MM.1S (cell line): ENCODE measurements around the gene PDE4A.

Experiments
- DNase-seq: peaks from one replicate; pipeline ENCODE4 v3.0.0-alpha.2; 2015
- H2AFZ ChIP-seq: fragments of 300-600 bp; sonication (generic); 2 replicates; pipeline ENCODE4 v1.6.0; 2016; ENCODE audit warnings: antibody characterized with exemption, low read length
- H3F3A ChIP-seq: fragments of 300-600 bp; sonication (generic); 2 replicates; pipeline ENCODE4 v1.6.1; 2016; ENCODE audit warnings: mild to moderate bottlenecking, antibody characterized with exemption, low read length, moderate library complexity, mixed read lengths; ENCODE audit not compliant: insufficient read depth
- H3K27ac ChIP-seq: fragments of 300-600 bp; sonication (generic); 2 replicates; pipeline ENCODE4 v1.5.1; 2016; ENCODE audit warnings: mild to moderate bottlenecking, low read length
- H3K27me3 ChIP-seq: fragments of 300-600 bp; sonication (generic); replicated peaks from 2 replicates; pipeline ENCODE4 v1.6.0; 2016; ENCODE audit warnings: low read length; ENCODE audit not compliant: insufficient read depth
- H3K36me3 ChIP-seq: fragments of 300-600 bp; sonication (generic); replicated peaks from 2 replicates; pipeline ENCODE4 v1.6.1; 2016; ENCODE audit warnings: mild to moderate bottlenecking, low read length, mixed read lengths; ENCODE audit not compliant: insufficient read depth
- H3K4me1 ChIP-seq: fragments of 300-600 bp; sonication (generic); 2 replicates; pipeline ENCODE4 v1.6.1; 2016; ENCODE audit warnings: low read length, mixed read lengths
- H3K4me2 ChIP-seq: fragments of 300-600 bp; sonication (generic); 2 replicates; pipeline ENCODE4 v1.6.0; 2016; ENCODE audit warnings: low read depth, low read length
- H3K4me3 ChIP-seq: fragments of 300-600 bp; sonication (generic); 2 replicates; pipeline ENCODE4 v1.5.1; 2016; ENCODE audit warnings: low read length, mixed read lengths
- H3K79me2 ChIP-seq: fragments of 300-600 bp; sonication (generic); 2 replicates; pipeline ENCODE4 v1.6.1; 2016; ENCODE audit warnings: mixed run types, low read length, mixed read lengths
- H3K9ac ChIP-seq: fragments of 300-600 bp; sonication (generic); 2 replicates; pipeline ENCODE4 v1.6.1; 2016; ENCODE audit warnings: low read length, mixed read lengths
- H3K9me2 ChIP-seq: fragments of 300-600 bp; sonication (generic); replicated peaks from 2 replicates; pipeline ENCODE4 v1.6.1; 2016; ENCODE audit warnings: mild to moderate bottlenecking, low read length, mixed read lengths; ENCODE audit not compliant: insufficient read depth
- H3K9me3 ChIP-seq: fragments of 300-600 bp; sonication (generic); replicated peaks from 2 replicates; pipeline ENCODE4 v1.6.1; 2016; ENCODE audit warnings: mild to moderate bottlenecking, low read length, mixed read lengths; ENCODE audit not compliant: insufficient read depth
- H4K20me1 ChIP-seq: fragments of 300-600 bp; sonication (generic); 2 replicates; pipeline ENCODE4 v1.6.1; 2016; ENCODE audit warnings: mild to moderate bottlenecking, low read length, moderate library complexity, mixed read lengths; ENCODE audit not compliant: insufficient read depth
- EZH2 ChIP-seq: fragments of 300-600 bp; sonication (generic); optimal IDR thresholded peaks from 2 replicates; pipeline ENCODE3; 2017; ENCODE audit warnings: low read depth, mild to moderate bottlenecking, antibody characterized with exemption, low read length, mixed read lengths
- EZH2phosphoT487 ChIP-seq: fragments of 300-600 bp; sonication (generic); IDR thresholded peaks from 2 replicates; pipeline ENCODE4 v1.6.1; 2018; ENCODE audit warnings: antibody characterized with exemption, low read length
- TF ChIP-seq, protein P1 (sequence below): fragments of 300-600 bp; sonication (generic); IDR thresholded peaks from 2 replicates; pipeline ENCODE4 v1.5.1; 2016; ENCODE audit warnings: antibody characterized with exemption, low read length, mixed read lengths

Gene PDE4A

DNA sequence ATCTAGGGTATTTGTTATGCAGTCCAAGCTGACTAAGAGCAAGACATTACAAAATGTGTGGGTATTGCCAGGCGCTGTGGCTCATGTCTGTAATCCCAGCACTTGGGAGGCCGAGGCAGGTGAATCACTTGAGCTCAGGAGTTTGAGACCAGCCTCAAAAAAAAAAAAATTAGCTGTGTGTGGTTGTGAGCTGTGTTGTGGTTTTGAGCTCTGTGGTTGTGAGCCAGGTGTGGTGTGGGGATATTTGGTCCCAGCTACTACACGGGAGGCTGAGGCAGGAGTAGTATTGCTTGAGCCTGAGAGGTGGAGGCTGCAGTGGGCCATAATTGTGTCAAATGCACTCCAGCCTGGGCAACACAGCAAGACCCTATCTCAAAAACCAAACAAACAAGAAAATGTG is 88.4 kb downstream of the PDE4A start:
- DNase-seq, result peak; percentile 29
- Histone ChIP-seq H3F3A (0 out of 2 replicates have a peak, but pooled peaks cover 4% of the 10 kb centered on the region), H3K79me2 (no peaks in the 10 kb centered on the region), H3K9me3 (no peaks in the 10 kb centered on the region), H2AFZ (no peak overlapping the region), H3K9ac (no peak overlapping the region), H3K36me3 (no peaks in the 10 kb centered on the region), H3K27me3 (peaks cover 14% of the 10 kb centered on the region), H4K20me1 (no peaks in the 10 kb centered on the region), H3K27ac (no peak overlapping the region), H3K9me2 (no peaks in the 10 kb centered on the region), H3K4me1 (peaks cover 5% of the 10 kb centered on the region; the same call in 1 of the 2 replicates), H3K4me2 (no peak overlapping the region), H3K4me3 (no peak overlapping the region)
- TF ChIP-seq, protein P1, sequence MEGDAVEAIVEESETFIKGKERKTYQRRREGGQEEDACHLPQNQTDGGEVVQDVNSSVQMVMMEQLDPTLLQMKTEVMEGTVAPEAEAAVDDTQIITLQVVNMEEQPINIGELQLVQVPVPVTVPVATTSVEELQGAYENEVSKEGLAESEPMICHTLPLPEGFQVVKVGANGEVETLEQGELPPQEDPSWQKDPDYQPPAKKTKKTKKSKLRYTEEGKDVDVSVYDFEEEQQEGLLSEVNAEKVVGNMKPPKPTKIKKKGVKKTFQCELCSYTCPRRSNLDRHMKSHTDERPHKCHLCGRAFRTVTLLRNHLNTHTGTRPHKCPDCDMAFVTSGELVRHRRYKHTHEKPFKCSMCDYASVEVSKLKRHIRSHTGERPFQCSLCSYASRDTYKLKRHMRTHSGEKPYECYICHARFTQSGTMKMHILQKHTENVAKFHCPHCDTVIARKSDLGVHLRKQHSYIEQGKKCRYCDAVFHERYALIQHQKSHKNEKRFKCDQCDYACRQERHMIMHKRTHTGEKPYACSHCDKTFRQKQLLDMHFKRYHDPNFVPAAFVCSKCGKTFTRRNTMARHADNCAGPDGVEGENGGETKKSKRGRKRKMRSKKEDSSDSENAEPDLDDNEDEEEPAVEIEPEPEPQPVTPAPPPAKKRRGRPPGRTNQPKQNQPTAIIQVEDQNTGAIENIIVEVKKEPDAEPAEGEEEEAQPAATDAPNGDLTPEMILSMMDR, result no peak
- no peak for TF ChIP-seq EZH2phosphoT487
- TF ChIP-seq EZH2, result no peak

DNA sequence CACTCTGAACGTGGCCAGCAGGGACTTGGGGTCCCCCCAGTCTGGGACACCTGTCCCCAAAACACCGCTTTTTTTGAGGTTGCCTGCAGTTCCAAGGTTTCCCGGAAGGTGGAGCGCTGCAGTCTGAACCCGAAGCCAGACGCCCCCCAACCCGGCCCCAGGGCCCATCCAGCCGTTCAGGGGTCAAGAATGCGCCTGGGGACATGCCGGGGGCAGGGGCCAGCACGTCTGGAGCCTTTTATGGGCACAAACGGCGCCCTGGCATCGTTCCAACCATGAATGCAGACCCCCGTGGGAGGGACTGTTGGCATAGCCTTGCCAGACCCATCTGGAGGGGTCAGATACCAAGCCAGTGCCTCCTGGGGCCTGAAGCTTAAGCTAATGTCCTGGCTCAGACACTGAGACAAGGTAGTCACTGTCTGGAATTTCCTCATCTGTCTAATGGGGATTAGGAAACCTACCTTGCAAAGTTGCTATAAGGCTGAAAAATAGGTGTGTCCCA is 90.0 kb downstream of the PDE4A start:
- TF ChIP-seq, protein P1, result peak; percentile 80
- no peak for TF ChIP-seq EZH2phosphoT487
- Histone ChIP-seq H3K79me2 (no peaks in the 10 kb centered on the region), H3K27me3 (peaks cover 30% of the 10 kb centered on the region), H3K9me2 (no peaks in the 10 kb centered on the region), H2AFZ (peak overlapping the region; percentile 69), H3K36me3 (no peaks in the 10 kb centered on the region), H3F3A (0 out of 2 replicates have a peak, but pooled peaks cover 4% of the 10 kb centered on the region), H3K4me2 (peak overlapping the region; percentile 66), H4K20me1 (no peaks in the 10 kb centered on the region), H3K4me1 (peaks cover 5% of the 10 kb centered on the region; the same call in 1 of the 2 replicates), H3K9me3 (no peaks in the 10 kb centered on the region), H3K9ac (no peak overlapping the region), H3K4me3 (no peak overlapping the region), H3K27ac (no peak overlapping the region)
- DNase-seq, result peak; percentile 48

DNA sequence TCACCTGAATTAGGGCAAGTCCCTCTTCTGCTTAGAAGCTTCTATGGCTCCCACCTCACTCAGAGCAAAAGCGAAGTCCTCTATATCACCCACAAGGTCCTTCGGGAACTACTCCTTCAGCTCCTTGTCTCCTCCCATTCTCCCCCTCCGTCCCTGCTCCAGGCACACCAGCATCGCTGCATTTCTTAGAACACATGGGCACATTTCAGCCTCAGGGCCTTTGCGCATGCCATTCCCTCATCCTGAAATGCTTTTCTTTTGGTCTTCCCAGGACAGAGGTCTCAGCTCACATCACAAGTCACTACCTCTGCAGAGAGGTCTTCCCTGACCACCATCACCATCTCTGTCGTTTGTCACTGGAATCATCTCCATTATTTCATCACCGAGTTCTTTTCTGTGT is 92.9 kb downstream of the PDE4A start:
- Histone ChIP-seq H2AFZ (no peak overlapping the region), H3F3A (no peaks in the 10 kb centered on the region), H3K36me3 (no peaks in the 10 kb centered on the region), H3K4me1 (peaks cover 5% of the 10 kb centered on the region; the same call in 1 of the 2 replicates), H3K9me2 (no peaks in the 10 kb centered on the region), H3K9me3 (no peaks in the 10 kb centered on the region), H3K4me3 (no peak overlapping the region), H3K9ac (no peak overlapping the region), H3K79me2 (no peaks in the 10 kb centered on the region), H3K27ac (no peak overlapping the region), H3K4me2 (no peak overlapping the region), H3K27me3 (peaks cover 59% of the 10 kb centered on the region), H4K20me1 (no peaks in the 10 kb centered on the region)
- TF ChIP-seq EZH2phosphoT487, result no peak
- no peak for TF ChIP-seq EZH2
- TF ChIP-seq, protein P1, result no peak
- no peak for DNase-seq
